GM12878 (cell line): ENCODE results near the gene PSMA7. TPM values are rescaled to one million over a fixed set of nuclear protein-coding genes. Genes with fewer than 3 reads are reported as not detected.

Experiments
- BACH1 ChIP-seq: fragments of 450-650 bp; IDR thresholded peaks from 2 replicates; pipeline ENCODE4 v1.6.1; 2017; ENCODE audit warnings: mild to moderate bottlenecking, borderline replicate concordance
- EZH2 ChIP-seq: IDR thresholded peaks from 2 replicates; pipeline ENCODE4 v1.6.1; 2012; ENCODE audit warnings: low read depth, mild to moderate bottlenecking, control low read depth, inconsistent platforms, low read length, borderline replicate concordance; ENCODE audit not compliant: control insufficient read depth
- JUNB ChIP-seq: IDR thresholded peaks from 2 replicates; pipeline ENCODE4 v1.6.1; 2016; ENCODE audit warnings: antibody characterized with exemption, mild to moderate bottlenecking
- WRNIP1 ChIP-seq: IDR thresholded peaks from 2 replicates; pipeline ENCODE4 v1.6.1; 2011; ENCODE audit warnings: low read depth, low read length, improper control_type of control experiment, borderline replicate concordance
- YBX1 ChIP-seq: fragments of 450-650 bp; IDR thresholded peaks from 2 replicates; pipeline ENCODE4 v1.6.1; 2016; ENCODE audit warnings: antibody characterized with exemption
- ZZZ3 ChIP-seq: IDR thresholded peaks from 2 replicates; pipeline ENCODE4 v1.6.1; 2011; ENCODE audit warnings: low read depth; ENCODE audit not compliant: control insufficient read depth, insufficient read length
- polyA plus RNA-seq, 11 experiments: library from polyadenylated mRNA; depleted of rRNA in 4 of 11; unstranded in 6 of 11; stranded (reverse) in 5 of 11; fragments of >200 nt; fragmentation: Nextera tagmentation in 4 of 11; fragmentation: Illumina TruSeq in 1 of 11; extraction: Ambion mirVana in 4 of 11; extraction: Trizol in 1 of 11; gene quantifications; 1 replicate in 1 of 11; 2 replicates in 10 of 11; pipeline versions ENCODE4 v1.2.1 to v1.2.3, GENCODE V29; 2011 to 2016; ENCODE audit warnings: inconsistent platforms in 2 of 11, missing spikeins in 2 of 11, low read depth in 1 of 11
- total RNA-seq, 4 experiments: library from RNA; depleted of rRNA in 3 of 4; stranded (reverse); fragments of >200 nt in 3 of 4; fragmentation: Illumina TruSeq in 1 of 4; extraction: Trizol in 1 of 4; gene quantifications; 2 replicates each; pipeline versions ENCODE4 v1.2.1 to v1.2.3, GENCODE V29; 2013 to 2021
- TF ChIP-seq, protein P1 (sequence below): fragments of 450-650 bp; conservative IDR thresholded peaks from 2 replicates; pipeline ENCODE4 v1.6.1; 2017; ENCODE audit warnings: mild to moderate bottlenecking, moderate library complexity

The PSMA7 gene
- total and polyA plus RNA-seq, 10 of the 15 experiments (the other 5 are each of a cell fraction or from before 2014, with no cell fraction given): 216 to 857 (median 368) TPM

GRCh38 chr20:62122654-62123449 lies 20.3 kb downstream of the PSMA7 start (continued):
- TF ChIP-seq EZH2 (no peak), JUNB (no peak), BACH1 (0 out of 2 replicates have a peak, but pooled peaks have one; percentile 40), YBX1 (no peak), WRNIP1 (no peak), ZZZ3 (no peak)
- TF ChIP-seq, protein P1, sequence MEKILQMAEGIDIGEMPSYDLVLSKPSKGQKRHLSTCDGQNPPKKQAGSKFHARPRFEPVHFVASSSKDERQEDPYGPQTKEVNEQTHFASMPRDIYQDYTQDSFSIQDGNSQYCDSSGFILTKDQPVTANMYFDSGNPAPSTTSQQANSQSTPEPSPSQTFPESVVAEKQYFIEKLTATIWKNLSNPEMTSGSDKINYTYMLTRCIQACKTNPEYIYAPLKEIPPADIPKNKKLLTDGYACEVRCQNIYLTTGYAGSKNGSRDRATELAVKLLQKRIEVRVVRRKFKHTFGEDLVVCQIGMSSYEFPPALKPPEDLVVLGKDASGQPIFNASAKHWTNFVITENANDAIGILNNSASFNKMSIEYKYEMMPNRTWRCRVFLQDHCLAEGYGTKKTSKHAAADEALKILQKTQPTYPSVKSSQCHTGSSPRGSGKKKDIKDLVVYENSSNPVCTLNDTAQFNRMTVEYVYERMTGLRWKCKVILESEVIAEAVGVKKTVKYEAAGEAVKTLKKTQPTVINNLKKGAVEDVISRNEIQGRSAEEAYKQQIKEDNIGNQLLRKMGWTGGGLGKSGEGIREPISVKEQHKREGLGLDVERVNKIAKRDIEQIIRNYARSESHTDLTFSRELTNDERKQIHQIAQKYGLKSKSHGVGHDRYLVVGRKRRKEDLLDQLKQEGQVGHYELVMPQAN: peak; percentile 21; the same call in 1 of the 2 replicates
